Stimulated activated CD8-positive, alpha-beta memory T cell treated with anti-CD3 and anti-CD28 coated beads, Interleukin-15, amount 100 ng/mL, for 1 hour (primary cell): Measurements from ENCODE around the gene NAA60.

Experiments used
- DNase-seq: peaks from one replicate; pipeline ENCODE4 v3.0.0-alpha.2; 2020; ENCODE audit warnings: low read depth

Gene NAA60

DNA sequence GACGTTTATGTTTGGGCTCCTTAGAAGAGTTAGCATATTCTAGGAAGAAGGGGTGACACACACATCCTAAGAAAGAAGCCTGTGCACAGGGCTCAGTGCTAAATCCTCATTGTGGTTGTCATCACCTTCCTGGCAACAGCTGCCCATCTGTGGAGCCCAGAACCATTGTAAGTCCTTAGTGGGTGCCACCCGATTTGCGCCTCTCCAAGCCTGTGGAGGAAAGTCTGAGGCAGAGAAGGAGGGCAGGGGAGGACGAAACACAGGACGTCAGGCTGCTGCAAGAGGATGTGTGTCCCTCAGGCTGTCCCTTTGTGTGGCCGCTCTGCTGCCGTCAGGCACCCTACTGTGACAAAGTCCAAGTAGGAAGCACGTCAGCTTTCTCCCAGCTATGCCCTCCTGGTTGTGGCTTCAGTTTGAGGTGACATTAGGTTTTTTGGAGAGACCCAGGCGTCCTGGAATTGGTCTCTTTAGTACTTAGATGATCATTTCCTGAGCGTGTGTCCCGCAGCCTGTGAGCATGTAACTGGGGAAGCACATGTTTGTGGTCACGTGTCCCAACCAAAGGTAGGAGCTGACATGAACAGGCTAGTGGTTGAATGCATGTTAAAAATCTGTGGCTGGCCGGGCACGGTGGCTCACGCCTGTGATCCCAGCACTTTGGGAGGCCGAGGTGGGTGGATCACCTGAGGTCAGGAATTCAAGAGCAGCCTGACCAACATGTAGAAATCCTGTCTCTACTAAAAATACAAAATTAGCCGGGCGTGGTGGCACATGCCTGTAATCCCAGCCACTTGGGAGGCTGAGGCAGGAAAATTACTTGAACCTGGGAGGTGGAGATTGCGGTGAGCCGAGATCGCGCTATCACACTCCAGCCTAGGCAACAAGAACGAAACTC lies 68.1 kb downstream of the NAA60 start:
- no peak for DNase-seq

- no peak for DNase-seq
These were observed 70.6 kb downstream of the NAA60 start for GRCh38 chr16:3513892-3514583.

DNA sequence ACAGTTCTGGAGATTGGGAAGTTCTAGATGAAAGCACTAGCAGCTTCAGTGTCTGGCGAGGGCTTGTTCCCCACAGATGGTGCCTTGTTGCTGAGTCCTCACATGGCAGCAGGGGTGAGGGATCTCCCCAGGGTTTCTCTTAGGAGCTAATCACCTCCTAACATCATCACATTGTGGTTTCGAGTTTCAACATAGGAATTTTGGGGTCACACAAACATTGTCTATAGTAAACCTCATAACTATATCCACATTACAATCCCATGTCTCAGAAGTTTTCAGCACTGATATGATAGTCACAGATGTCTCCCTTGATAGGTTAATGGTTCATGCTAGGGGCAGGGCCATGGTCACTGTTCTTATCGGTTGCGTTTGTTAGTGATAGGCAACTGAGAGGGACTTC lies 71.1 kb downstream of the NAA60 start:
- no peak for DNase-seq

DNA sequence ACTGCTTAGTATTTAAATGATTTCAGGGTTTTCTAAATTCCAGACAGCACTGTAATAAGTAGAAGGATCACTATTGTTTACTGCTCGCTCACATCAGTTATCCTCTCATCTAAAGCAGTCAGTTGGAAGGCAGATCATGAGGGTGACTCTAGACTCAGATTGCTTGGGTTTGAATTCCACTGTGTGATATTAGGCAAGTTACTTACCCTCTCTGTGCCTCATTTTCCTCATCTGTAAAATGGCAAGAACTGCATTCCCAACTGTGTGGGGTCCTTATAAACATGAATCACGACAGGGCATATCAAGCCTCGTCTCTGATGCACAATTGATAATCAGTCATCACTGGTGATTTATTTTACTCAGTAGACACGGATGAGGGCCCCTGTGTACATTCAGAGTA lies 72.4 kb downstream of the NAA60 start:
- DNase-seq, result no peak

- DNase-seq, result no peak
These were observed 75.0 kb downstream of the NAA60 start for GRCh38 chr16:3518292-3518985.

DNA sequence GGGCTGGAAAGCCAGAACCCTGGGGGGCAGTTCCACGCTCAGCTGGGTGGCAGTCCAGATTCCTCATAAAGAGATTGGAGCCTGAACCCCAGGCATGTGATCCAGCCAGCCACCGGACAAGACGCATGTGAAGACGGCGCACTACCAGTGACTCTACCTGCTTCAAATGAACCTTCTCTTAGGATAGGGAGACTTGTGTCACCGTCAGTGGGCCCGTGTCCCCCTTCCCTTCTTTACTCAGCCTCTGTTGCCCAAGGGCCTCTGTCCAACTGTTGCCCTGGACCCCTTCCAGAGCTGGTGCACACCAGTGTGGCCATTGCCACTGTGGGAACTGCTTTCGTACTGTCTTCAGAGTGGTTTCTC lies 75.5 kb downstream of the NAA60 start:
- no peak for DNase-seq

GRCh38 chr16:3519581-3519980 lies 76.1 kb downstream of the NAA60 start:
- no peak for DNase-seq

DNA sequence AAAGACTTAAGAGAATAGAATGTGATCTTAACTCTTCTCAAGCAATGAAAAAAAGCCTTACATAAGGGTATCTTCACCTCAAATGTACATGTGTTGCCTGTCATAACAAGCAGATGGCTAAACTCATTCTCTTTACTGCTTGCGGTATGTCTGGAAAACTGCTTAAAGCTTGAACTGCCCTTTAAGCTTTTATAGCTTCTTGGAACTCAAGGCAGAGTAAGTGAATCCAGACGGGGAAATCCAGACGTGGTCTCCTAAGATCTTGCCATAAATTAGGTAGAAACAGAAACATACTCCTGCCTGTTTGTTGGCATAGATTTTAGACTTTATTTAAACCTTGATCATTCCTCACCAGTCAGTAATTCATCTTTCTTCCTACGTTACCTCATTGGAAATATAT lies 76.9 kb downstream of the NAA60 start:
- DNase-seq, result no peak

GRCh38 chr16:3520841-3521240 lies 77.4 kb downstream of the NAA60 start:
- DNase-seq, result no peak

DNA sequence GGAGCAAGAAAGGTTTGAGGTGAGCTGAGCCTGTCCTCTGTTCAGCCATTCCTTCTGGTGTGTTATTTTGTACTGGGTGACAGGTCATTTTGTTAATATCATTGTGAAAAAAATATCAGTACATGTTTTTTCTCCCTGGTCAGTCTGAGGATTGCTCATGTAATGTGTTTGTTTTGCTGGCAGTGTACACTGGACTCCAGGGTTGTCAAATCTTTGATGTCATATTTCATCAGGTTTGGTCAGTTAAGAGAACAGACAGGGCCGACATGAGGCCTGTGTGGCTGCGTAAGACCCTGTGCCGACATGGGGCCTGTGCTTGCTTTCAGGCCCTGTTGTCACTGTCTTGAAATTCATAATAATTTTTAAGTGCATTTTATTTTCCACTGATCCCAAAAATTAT lies 79.8 kb downstream of the NAA60 start:
- no peak for DNase-seq

- DNase-seq, result no peak
These were observed 82.5 kb downstream of the NAA60 start for GRCh38 chr16:3525951-3526350.

DNA sequence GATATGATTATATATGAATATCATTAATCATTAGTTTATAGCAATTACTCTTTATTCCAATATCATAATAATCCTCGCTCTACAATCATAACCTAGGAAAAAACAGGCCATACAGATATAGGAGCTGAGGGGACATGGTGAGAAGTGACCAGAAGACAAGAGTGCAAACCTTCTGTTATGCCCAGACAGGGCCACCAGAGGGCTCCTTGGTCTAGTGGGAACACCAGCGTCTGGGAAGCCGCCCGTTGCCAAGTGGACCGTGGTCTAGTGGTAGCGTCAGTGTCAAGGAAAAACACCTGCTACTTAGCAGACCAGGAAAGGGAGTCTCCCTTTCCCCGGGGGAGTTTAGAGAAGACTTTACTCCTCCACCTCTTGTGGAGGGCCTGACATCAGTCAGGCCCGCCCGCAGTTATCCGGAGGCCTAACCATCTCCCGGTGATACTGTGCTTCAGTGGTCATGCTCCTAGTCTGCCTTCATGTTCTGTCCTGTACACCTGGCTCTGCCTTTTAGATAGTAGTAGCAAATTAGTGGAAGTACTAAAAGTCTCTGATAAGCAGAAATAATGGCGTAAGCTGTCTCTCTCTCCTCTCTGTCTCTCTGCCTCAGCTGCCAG lies 83.8 kb downstream of the NAA60 start:
- DNase-seq, result peak; percentile 37

DNA sequence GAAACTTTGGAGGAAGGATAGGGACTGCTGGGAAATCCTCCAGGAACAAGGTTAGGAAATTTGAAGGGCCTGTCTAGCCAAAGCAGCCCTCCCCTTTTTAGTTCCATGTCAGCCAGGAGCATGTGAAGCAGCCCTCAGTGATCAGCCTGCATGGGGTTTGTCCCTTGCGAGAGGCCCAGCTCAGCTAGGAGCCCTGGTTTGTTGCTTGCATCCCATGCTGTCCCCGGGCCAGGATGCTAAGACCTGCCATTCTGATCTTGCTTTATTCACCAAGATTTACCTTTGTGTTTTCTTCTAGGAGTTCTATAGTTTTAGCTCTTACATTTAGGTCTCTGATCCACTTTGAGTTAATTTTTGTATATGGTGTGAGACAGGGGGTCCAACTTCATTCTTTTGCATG lies 84.9 kb downstream of the NAA60 start:
- DNase-seq, result no peak

- DNase-seq, result no peak
These were observed 85.7 kb downstream of the NAA60 start for GRCh38 chr16:3529175-3529574.

DNA sequence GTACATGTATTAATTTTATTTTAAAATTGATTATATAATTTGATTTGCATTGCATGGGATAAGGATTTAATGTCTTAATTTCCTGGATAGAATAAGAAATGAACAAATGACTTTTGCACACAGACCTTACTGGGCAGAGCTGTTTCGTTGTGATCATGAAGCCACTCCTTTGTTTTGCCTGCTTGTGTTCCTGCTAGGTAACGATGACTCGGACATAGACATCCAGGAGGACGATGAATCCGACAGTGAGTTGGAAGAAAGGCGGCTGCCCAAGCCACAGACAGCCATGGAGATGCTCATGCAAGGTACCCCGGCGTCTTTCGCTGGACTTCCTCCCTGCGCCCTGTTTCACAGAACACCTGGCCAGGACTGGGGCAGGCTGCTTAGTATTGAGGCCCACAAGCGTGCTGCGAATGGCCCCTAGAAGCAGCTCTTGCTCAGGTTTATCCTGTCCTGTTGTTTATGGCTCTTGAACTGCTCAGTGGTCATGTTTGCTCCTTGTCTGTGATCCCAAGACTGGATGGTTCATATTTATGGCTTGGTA lies 87.0 kb downstream of the NAA60 start:
- DNase-seq, result no peak

DNA sequence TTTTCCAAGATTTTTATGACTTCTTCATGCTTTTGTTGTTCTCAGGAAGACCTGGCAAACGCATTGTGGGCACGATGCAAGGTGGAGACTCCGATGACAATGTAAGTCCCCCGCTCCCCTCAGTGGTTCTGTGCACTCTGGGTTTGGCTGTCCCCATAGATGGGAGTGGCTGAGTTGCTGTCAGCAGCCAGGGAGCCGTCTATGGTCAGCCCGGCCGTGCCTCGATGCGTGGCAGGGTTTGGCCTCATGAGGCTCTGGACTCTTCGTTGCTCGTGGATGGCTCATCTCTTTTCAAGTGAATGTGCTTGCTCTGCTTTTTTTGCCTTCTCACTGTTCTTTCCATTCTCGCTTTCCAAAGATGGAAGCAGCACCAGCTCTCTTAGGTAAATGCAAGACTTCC lies 89.3 kb downstream of the NAA60 start:
- DNase-seq, result no peak

GRCh38 chr16:3534126-3534525 lies 90.6 kb downstream of the NAA60 start:
- no peak for DNase-seq

- no peak for DNase-seq
These were observed 92.8 kb downstream of the NAA60 start for GRCh38 chr16:3536271-3536731.
